ENCODE results near the gene PFN4.
"Not testable (repeated sequence)": the region's sequence is repeated elsewhere in the genome, so short reads cannot be mapped to it uniquely, and the experiment has no call there.

Gene PFN4

DNA sequence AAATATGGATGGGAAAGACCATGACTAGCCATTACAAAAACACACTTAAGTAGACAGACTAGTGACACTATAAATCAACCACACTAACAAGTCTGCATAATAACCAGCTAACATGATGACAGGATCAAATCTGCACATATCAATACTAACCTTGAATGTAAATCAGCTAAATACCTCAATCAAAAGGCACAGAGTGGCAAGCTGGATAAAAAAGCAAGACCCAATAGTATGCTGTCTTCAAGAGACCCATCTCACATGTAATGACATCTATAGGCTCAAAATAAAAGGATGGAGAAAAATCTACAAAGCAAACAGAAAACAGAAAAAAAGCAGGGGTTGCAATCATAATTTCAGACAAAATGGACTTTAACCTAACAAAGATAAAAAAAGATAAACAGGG, 16.3 kb downstream of the PFN4 start:
- TF ChIP-seq CTCF (IDR thresholded peaks at IDR 0.05; ENCODE audit: low read depth, low read length, missing control alignments) = no peak
- H3K4me3 ChIP-seq (ENCODE audit: low read depth, low read length) = no peak overlapping the region
- DNase-seq (ENCODE audit: low read depth) = no peak
- in situ Hi-C loops (cut with HindIII; ENCODE audit: low sequenced_read_pairs) = no loop called here

GRCh38 chr2:24105816-24106215, 17.3 kb downstream of the PFN4 start:
- in situ Hi-C loops (cut with HindIII; ENCODE audit: low sequenced_read_pairs) = no loop called here
- no peak overlapping the region for H3K4me3 ChIP-seq (ENCODE audit: low read depth, low read length)
- no peak for TF ChIP-seq CTCF (IDR thresholded peaks at IDR 0.05; ENCODE audit: low read depth, low read length, missing control alignments)
- no peak for DNase-seq (ENCODE audit: low read depth)

GRCh38 chr2:24104906-24105305, 18.2 kb downstream of the PFN4 start:
- no peak overlapping the region for H3K4me3 ChIP-seq (ENCODE audit: low read depth, low read length)
- DNase-seq (ENCODE audit: low read depth) = no peak
- no peak for TF ChIP-seq CTCF (IDR thresholded peaks at IDR 0.05; ENCODE audit: low read depth, low read length, missing control alignments)
- in situ Hi-C loops (cut with HindIII; ENCODE audit: low sequenced_read_pairs) = no loop called here

DNA sequence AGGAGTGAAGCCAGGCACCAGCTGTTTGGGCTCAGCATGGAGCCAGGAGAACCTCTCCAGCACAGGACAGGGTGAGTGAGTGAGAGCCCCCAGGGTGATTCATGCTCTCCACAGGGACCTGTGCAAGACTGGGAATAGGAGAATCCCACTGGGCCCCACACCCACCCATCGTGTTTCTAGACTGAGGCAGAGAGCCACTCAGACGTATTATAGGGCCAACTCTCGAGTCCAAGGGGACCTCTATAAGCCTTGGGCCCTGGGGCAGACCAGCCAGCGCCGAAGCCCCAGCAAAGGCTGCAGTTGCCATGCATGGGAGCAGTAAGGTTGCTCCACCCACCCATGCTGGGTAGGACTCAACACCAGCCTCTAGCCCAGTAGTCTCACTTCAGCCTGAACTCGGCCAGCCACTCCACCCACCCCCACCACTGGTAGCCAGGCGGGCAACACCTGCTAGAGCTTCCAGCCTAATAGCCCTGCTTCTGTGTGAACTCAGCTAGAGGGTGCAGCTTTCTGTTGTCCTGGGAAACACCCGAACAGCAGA, 19.0 kb downstream of the PFN4 start:
- in situ Hi-C loops (cut with HindIII; ENCODE audit: low sequenced_read_pairs) = no loop called here
- H3K4me3 ChIP-seq (ENCODE audit: low read depth, low read length) = no peak overlapping the region
- DNase-seq (ENCODE audit: low read depth) = no peak
- no peak for TF ChIP-seq CTCF (IDR thresholded peaks at IDR 0.05; ENCODE audit: low read depth, low read length, missing control alignments)

GRCh38 chr2:24102677-24103076, 20.5 kb downstream of the PFN4 start:
- in situ Hi-C loops (cut with HindIII; ENCODE audit: low sequenced_read_pairs) = no loop called here
- no peak for TF ChIP-seq CTCF (IDR thresholded peaks at IDR 0.05; ENCODE audit: low read depth, low read length, missing control alignments)
- DNase-seq (ENCODE audit: low read depth) = no peak
- H3K4me3 ChIP-seq (ENCODE audit: low read depth, low read length) = no peak overlapping the region

GRCh38 chr2:24101992-24102391, 21.1 kb downstream of the PFN4 start:
- in situ Hi-C loops (cut with HindIII; ENCODE audit: low sequenced_read_pairs) = no loop called here
- DNase-seq (ENCODE audit: low read depth) = no peak
- H3K4me3 ChIP-seq (ENCODE audit: low read depth, low read length) = no peak overlapping the region
- no peak for TF ChIP-seq CTCF (IDR thresholded peaks at IDR 0.05; ENCODE audit: low read depth, low read length, missing control alignments)

DNA sequence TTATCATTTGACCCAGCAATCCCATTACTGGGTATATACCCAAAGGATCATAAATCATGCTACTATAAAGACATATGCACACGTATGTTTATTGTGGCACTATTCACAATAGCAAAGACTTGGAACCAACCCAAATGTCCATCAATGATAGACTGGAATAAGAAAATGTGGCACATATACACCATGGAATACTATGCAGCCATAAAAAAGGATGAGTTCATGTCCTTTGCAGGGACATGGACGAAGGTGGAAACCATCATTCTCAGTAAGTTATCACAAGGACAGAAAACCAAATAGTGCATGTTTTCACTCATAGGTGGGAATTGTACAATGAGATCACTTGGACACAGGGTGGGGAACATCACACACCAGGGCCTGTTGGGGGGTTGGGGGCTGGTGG, 22.4 kb downstream of the PFN4 start:
- in situ Hi-C loops (cut with HindIII; ENCODE audit: low sequenced_read_pairs); H3K4me3 ChIP-seq (ENCODE audit: low read depth, low read length): not testable (repeated sequence)

GRCh38 chr2:24095171-24095677, 27.9 kb downstream of the PFN4 start:
- in situ Hi-C loops (cut with HindIII; ENCODE audit: low sequenced_read_pairs); H3K4me3 ChIP-seq (ENCODE audit: low read depth, low read length); DNase-seq (ENCODE audit: low read depth): not testable (repeated sequence)

More for the DNA sequence above, 22.4 kb downstream of the PFN4 start:
- not testable (repeated sequence) for DNase-seq (ENCODE audit: low read depth)

- H3K4me3 ChIP-seq (ENCODE audit: low read depth, low read length); in situ Hi-C loops (cut with HindIII; ENCODE audit: low sequenced_read_pairs); DNase-seq (ENCODE audit: low read depth): not testable (repeated sequence)
These were observed 29.9 kb downstream of the PFN4 start for GRCh38 chr2:24093270-24093669.

All from astrocyte of the cerebellum (primary cell).